K562 (cell line): Measurements from ENCODE around the gene TTBK2. TPM values are rescaled to one million over a fixed set of nuclear protein-coding genes. Genes with fewer than 3 reads are reported as not detected.

Experiments used
- ATAC-seq: fragments of 200-7000 bp; cut with Tn5 transposase; 3 replicates; pipeline ENCODE4 v1.9.1; 2020; ENCODE audit warnings: moderate library complexity
- BruUV-seq: library from RNA; stranded (reverse); fragments of 400-500 nt; replicated peaks from 2 replicates; lab custom pipeline; 2021; lab: Mats Ljungman, UMichigan
- CTCF ChIA-PET: fragments of 300-600 bp; formaldehyde crosslinking; extraction: SDS; loops from one replicate; lab custom pipeline; 2021; ENCODE audit warnings: low intra/inter-chr PET ratio; lab: Yijun Ruan, JAX
- POLR2A ChIA-PET: fragments of 300-600, 350-650 bp; sonication (Branson Sonifier 250); formaldehyde crosslinking; extraction: SDS; loops from one replicate; lab custom pipeline; 2021; ENCODE audit warnings: antibody characterized with exemption, inconsistent platforms; lab: Yijun Ruan, JAX
- DNase-seq, 4 experiments: peaks; one replicate each; pipeline versions ENCODE4 v3.0.0 to v3.0.0-alpha.2; 2011 to 2018; ENCODE audit warnings: low spot score in 3 of 4, mixed read lengths in 3 of 4; ENCODE audit errors: extremely low read depth in 1 of 4
- FAIRE-seq: peaks from 2 replicates; lab custom pipeline; 2011; peaks lifted over from hg19 to GRCh38; lab: Jason Lieb, UNC
- H2AFZ ChIP-seq: 2 replicates; pipeline ENCODE4 v1.6.0; 2011; ENCODE audit warnings: low read depth, low read length, control low read depth, inconsistent platforms
- H3K27ac ChIP-seq: fragments of 200-600 bp; 3 replicates; pipeline ENCODE4 v1.8.0; 2011; ENCODE audit warnings: low read depth, mild to moderate bottlenecking, control low read depth, inconsistent platforms, low read length, moderate library complexity, mixed read lengths; ENCODE audit errors: extremely low read depth
- H3K27me3 ChIP-seq, 2 experiments: fragments of 300-600 bp in 1 of 2; 2 replicates in 1 of 2; 3 replicates in 1 of 2; pipeline versions ENCODE4 v1.6.0 to v1.8.0; 2011; ENCODE audit warnings: inconsistent platforms in 2 of 2, low read length in 2 of 2, mild to moderate bottlenecking in 1 of 2, mixed read lengths in 1 of 2, moderate library complexity in 1 of 2; ENCODE audit not compliant: control insufficient read depth in 2 of 2, insufficient read depth in 2 of 2
- H3K36me3 ChIP-seq: fragments of 300-600 bp; 3 replicates; pipeline ENCODE4 v1.8.0; 2011; ENCODE audit warnings: mild to moderate bottlenecking, low read length, inconsistent platforms; ENCODE audit not compliant: control insufficient read depth, insufficient read depth
- H3K4me1 ChIP-seq, 2 experiments: fragments of 200-600 bp in 1 of 2; replicated peaks in 1 of 2; 2 replicates in 1 of 2; 3 replicates in 1 of 2; pipeline versions ENCODE4 v1.5.1 to v1.8.0; 2011; ENCODE audit warnings: inconsistent platforms in 2 of 2, low read length in 2 of 2, mild to moderate bottlenecking in 1 of 2, mixed read lengths in 1 of 2, moderate library complexity in 1 of 2; ENCODE audit not compliant: control insufficient read depth in 2 of 2, insufficient read depth in 2 of 2
- H3K4me2 ChIP-seq: 2 replicates; pipeline ENCODE4 v1.6.1; 2011; ENCODE audit warnings: low read length, control low read depth, inconsistent platforms, mixed read lengths; ENCODE audit not compliant: insufficient read depth
- H3K4me3 ChIP-seq: fragments of 200-600 bp; sonication (generic), shearing (Covaris generic); 2 replicates; pipeline ENCODE4 v1.5.1; 2016; ENCODE audit warnings: control low read depth, inconsistent platforms
- H3K79me2 ChIP-seq: fragments of 200-600 bp; 3 replicates; pipeline ENCODE4 v1.8.0; 2011; ENCODE audit warnings: low read length, inconsistent platforms; ENCODE audit not compliant: control insufficient read depth, insufficient read depth
- H3K9ac ChIP-seq, 2 experiments: 2 replicates each; pipeline versions ENCODE4 v1.6.0 to v1.6.1; 2011; ENCODE audit warnings: low read depth in 2 of 2, low read length in 2 of 2, control low read depth in 1 of 2, inconsistent platforms in 1 of 2, mild to moderate bottlenecking in 1 of 2, mixed read lengths in 1 of 2; ENCODE audit not compliant: insufficient read depth in 1 of 2
- H3K9me1 ChIP-seq: one replicate; pipeline ENCODE4 v1.6.0; 2011; ENCODE audit warnings: inconsistent platforms, mild to moderate bottlenecking, low read length, moderate library complexity; ENCODE audit not compliant: control insufficient read depth, insufficient read depth
- H3K9me3 ChIP-seq: replicated peaks from 2 replicates; pipeline ENCODE4 v1.5.1; 2011; ENCODE audit warnings: low read depth, low read length, inconsistent platforms; ENCODE audit not compliant: control insufficient read depth, insufficient read depth
- H4K20me1 ChIP-seq: replicated peaks from 2 replicates; pipeline ENCODE4 v1.6.1; 2011; ENCODE audit warnings: low read length, inconsistent platforms, mixed read lengths; ENCODE audit not compliant: control insufficient read depth, insufficient read depth
- BCOR ChIP-seq: fragments of 450-650 bp; IDR thresholded peaks from 2 replicates; pipeline ENCODE4 v1.6.1; 2016
- LCOR ChIP-seq: sonication (generic); formaldehyde crosslinking; IDR thresholded peaks from 2 replicates; pipeline ENCODE4 v1.8.0; 2022; ENCODE audit warnings: mild to moderate bottlenecking, missing genetic modification reagents
- RCOR1 ChIP-seq, 2 experiments: IDR thresholded peaks; 2 replicates each; pipeline ENCODE4 v1.6.1; 2012; ENCODE audit warnings: low read depth in 2 of 2, low read length in 2 of 2, borderline replicate concordance in 1 of 2, improper control_type of control experiment in 1 of 2
- ZNF121 ChIP-seq: sonication (generic); formaldehyde crosslinking; conservative IDR thresholded peaks from 2 replicates; pipeline ENCODE4 v1.8.0; 2022; ENCODE audit warnings: missing genetic modification reagents
- ZNF76 ChIP-seq: fragments of 250-450 bp; sonication (Bioruptor Pico); IDR thresholded peaks from 2 replicates; pipeline ENCODE4 v1.4.0; 2020; ENCODE audit warnings: mild to moderate bottlenecking, moderate library complexity, borderline replicate concordance
- WGBS: fragments of 100-300 bp; shearing (Covaris generic); methylation state at CpG from one replicate; pipeline ENCODE4 v1.1.6; 2016; ENCODE audit warnings: low coverage, mixed read lengths; ENCODE audit not compliant: insufficient coverage; ENCODE audit errors: missing lambda C conversion rate; 5-methylcytosine and 5-hydroxymethylcytosine counted together
- in situ Hi-C: fragments of 300-500 bp; cut with MboI; formaldehyde crosslinking; loops from 4 replicates; pipeline ENCODE4 v1.15.0; 2018; ENCODE audit warnings: inconsistent platforms, mixed read lengths
- intact Hi-C: fragments of 100-400 bp; cut with micrococcal nuclease; formaldehyde crosslinking; loops from 2 replicates; pipeline ENCODE4 v1.14.2; 2022
- polyA plus RNA-seq, 8 experiments: library from polyadenylated mRNA; depleted of rRNA in 4 of 8; stranded (reverse) in 5 of 8; unstranded in 3 of 8; fragments of >200 nt; fragmentation: Nextera tagmentation in 2 of 8; fragmentation: Illumina TruSeq in 1 of 8; extraction: Ambion mirVana in 2 of 8; extraction: Trizol in 1 of 8; gene quantifications; 2 replicates each; pipeline versions ENCODE4 v1.2.1 to v1.2.3, GENCODE V29; 2011 to 2014; ENCODE audit warnings: inconsistent platforms in 1 of 8, missing spikeins in 1 of 8
- total RNA-seq, 7 experiments: library from RNA; depleted of rRNA in 6 of 7; stranded (reverse); fragments of >200 nt in 6 of 7; fragmentation: Illumina TruSeq in 2 of 7; extraction: Trizol in 2 of 7; gene quantifications; 2 replicates each; pipeline versions ENCODE4 v1.2.1 to v1.2.3, GENCODE V29; 2011 to 2021; ENCODE audit warnings: low replicate concordance in 1 of 7

TTBK2 gene
- total and polyA plus RNA-seq, 9 of the 15 experiments (the other 6 are each of a cell fraction or from before 2014, with no cell fraction given) = 0.89 to 8.0 (median 4.8) TPM

GRCh38 chr15:42915654-42916315 lies 4.8 kb downstream of the TTBK2 start:
- in situ Hi-C loops = no loop called here
- H3K27ac ChIP-seq = no peak overlapping the region
- 80% methylated on average over 2 of the region's 3 CpGs for WGBS
- H4K20me1 ChIP-seq = no peaks in the 10 kb centered on the region; the same call in 1 of the 2 replicates
- H2AFZ ChIP-seq = no peak overlapping the region
- no peak overlapping the region for H3K9ac ChIP-seq
- ATAC-seq (no peak), FAIRE-seq (peak; percentile 49), DNase-seq (no peak)
- no peak overlapping the region for H3K4me2 ChIP-seq
- H3K9me3 ChIP-seq = no peaks in the 10 kb centered on the region
- BruUV-seq = no TSS peak
- intact Hi-C loops = loop anchor here (5.0 kb wide), 1 partner anchor 38 kb away; no protein-coding TSS in a partner anchor
- H3K4me3 ChIP-seq = no peak overlapping the region
- H3K9me1 ChIP-seq = no peaks in the 10 kb centered on the region
- ChIA-PET POLR2A (no interaction called here), CTCF (no interaction called here)
- H3K36me3 ChIP-seq = no peaks in the 10 kb centered on the region
- peaks cover 0 to 8% of the 10 kb centered on the region in 2 experiments; a peak in 3 of 5 replicates for H3K4me1 ChIP-seq
- TF ChIP-seq ZNF76 (CRISPR knock-in tag) (no peak), ZNF121 (CRISPR knock-in tag) (peak; percentile 96), RCOR1 (IDR thresholded peaks at IDR 0.05; ENCODE audit: borderline replicate concordance in 1 of 2, low read depth in 2 of 2, low read length in 2 of 2) (no peak), LCOR (CRISPR knock-in tag) (no peak), BCOR (peak; percentile 58)
- peaks cover 50% of the 10 kb centered on the region for H3K79me2 ChIP-seq
- H3K27me3 ChIP-seq = no peaks in the 10 kb centered on the region
